ENCODE results near the gene TRIM66.

TRIM66 gene

GRCh38 chr11:8665222-8665621 lies 17.2 kb downstream of the TRIM66 start:
- H3K27ac ChIP-seq (ENCODE audit: insufficient read depth, low read length, poor library complexity, severe bottlenecking): no peak overlapping the region
- no peak overlapping the region for H3K4me3 ChIP-seq (ENCODE audit: insufficient read depth, low read depth, low read length, poor library complexity, severe bottlenecking)
- H3K9me3 ChIP-seq (ENCODE audit: control insufficient read depth, low read length): no peaks in the 10 kb centered on the region
- H3K36me3 ChIP-seq (ENCODE audit: control insufficient read depth, insufficient read depth, low read length): no peaks in the 10 kb centered on the region
- no peaks in the 10 kb centered on the region for H3K4me1 ChIP-seq (ENCODE audit: control insufficient read depth, insufficient read depth, low read length, poor library complexity, severe bottlenecking)
- DNase-seq: no peak
- H3K27me3 ChIP-seq (replicated peaks; ENCODE audit: control insufficient read depth, insufficient read depth, low read length, poor library complexity, severe bottlenecking): no peaks in the 10 kb centered on the region

GRCh38 chr11:8661001-8661795 lies 21.3 kb downstream of the TRIM66 start:
- no peaks in the 10 kb centered on the region for H3K27me3 ChIP-seq (replicated peaks; ENCODE audit: control insufficient read depth, insufficient read depth, low read length, poor library complexity, severe bottlenecking)
- H3K36me3 ChIP-seq (ENCODE audit: control insufficient read depth, insufficient read depth, low read length): no peaks in the 10 kb centered on the region

GRCh38 chr11:8658321-8659057 lies 24.0 kb downstream of the TRIM66 start:
- Histone ChIP-seq H3K4me1 (ENCODE audit: control insufficient read depth, insufficient read depth, low read length, poor library complexity, severe bottlenecking) (no peaks in the 10 kb centered on the region), H3K4me3 (ENCODE audit: insufficient read depth, low read depth, low read length, poor library complexity, severe bottlenecking) (no peak overlapping the region), H3K9me3 (ENCODE audit: control insufficient read depth, low read length) (no peaks in the 10 kb centered on the region), H3K27me3 (replicated peaks; ENCODE audit: control insufficient read depth, insufficient read depth, low read length, poor library complexity, severe bottlenecking) (no peaks in the 10 kb centered on the region), H3K27ac (ENCODE audit: insufficient read depth, low read length, poor library complexity, severe bottlenecking) (no peak overlapping the region), H3K36me3 (ENCODE audit: control insufficient read depth, insufficient read depth, low read length) (no peaks in the 10 kb centered on the region)
- no peak for DNase-seq

More at GRCh38 chr11:8661001-8661795, 21.3 kb downstream of the TRIM66 start:
- Histone ChIP-seq H3K9me3 (ENCODE audit: control insufficient read depth, low read length) (no peaks in the 10 kb centered on the region), H3K4me1 (ENCODE audit: control insufficient read depth, insufficient read depth, low read length, poor library complexity, severe bottlenecking) (no peaks in the 10 kb centered on the region), H3K27ac (ENCODE audit: insufficient read depth, low read length, poor library complexity, severe bottlenecking) (no peak overlapping the region), H3K4me3 (ENCODE audit: insufficient read depth, low read depth, low read length, poor library complexity, severe bottlenecking) (no peak overlapping the region)
- DNase-seq: no peak

GRCh38 chr11:8656291-8656690 lies 26.2 kb downstream of the TRIM66 start:
- Histone ChIP-seq H3K4me3 (ENCODE audit: insufficient read depth, low read depth, low read length, poor library complexity, severe bottlenecking) (no peak overlapping the region), H3K4me1 (ENCODE audit: control insufficient read depth, insufficient read depth, low read length, poor library complexity, severe bottlenecking) (no peaks in the 10 kb centered on the region), H3K27ac (ENCODE audit: insufficient read depth, low read length, poor library complexity, severe bottlenecking) (no peak overlapping the region), H3K36me3 (ENCODE audit: control insufficient read depth, insufficient read depth, low read length) (no peaks in the 10 kb centered on the region), H3K27me3 (replicated peaks; ENCODE audit: control insufficient read depth, insufficient read depth, low read length, poor library complexity, severe bottlenecking) (no peaks in the 10 kb centered on the region), H3K9me3 (ENCODE audit: control insufficient read depth, low read length) (no peaks in the 10 kb centered on the region)
- DNase-seq: no peak

- Histone ChIP-seq H3K27ac (ENCODE audit: insufficient read depth, low read length, poor library complexity, severe bottlenecking) (no peak overlapping the region), H3K36me3 (ENCODE audit: control insufficient read depth, insufficient read depth, low read length) (peaks cover 10% of the 10 kb centered on the region), H3K4me1 (ENCODE audit: control insufficient read depth, insufficient read depth, low read length, poor library complexity, severe bottlenecking) (no peaks in the 10 kb centered on the region), H3K27me3 (replicated peaks; ENCODE audit: control insufficient read depth, insufficient read depth, low read length, poor library complexity, severe bottlenecking) (no peaks in the 10 kb centered on the region), H3K9me3 (ENCODE audit: control insufficient read depth, low read length) (no peaks in the 10 kb centered on the region), H3K4me3 (ENCODE audit: insufficient read depth, low read depth, low read length, poor library complexity, severe bottlenecking) (no peak overlapping the region)
- no peak for DNase-seq
These were observed 28.0 kb downstream of the TRIM66 start for GRCh38 chr11:8654503-8654902.

GRCh38 chr11:8652140-8652539 lies 30.3 kb downstream of the TRIM66 start:
- Histone ChIP-seq H3K27ac (ENCODE audit: insufficient read depth, low read length, poor library complexity, severe bottlenecking) (no peak overlapping the region), H3K9me3 (ENCODE audit: control insufficient read depth, low read length) (no peaks in the 10 kb centered on the region), H3K4me1 (ENCODE audit: control insufficient read depth, insufficient read depth, low read length, poor library complexity, severe bottlenecking) (no peaks in the 10 kb centered on the region), H3K27me3 (replicated peaks; ENCODE audit: control insufficient read depth, insufficient read depth, low read length, poor library complexity, severe bottlenecking) (no peaks in the 10 kb centered on the region), H3K36me3 (ENCODE audit: control insufficient read depth, insufficient read depth, low read length) (peaks cover 26% of the 10 kb centered on the region), H3K4me3 (ENCODE audit: insufficient read depth, low read depth, low read length, poor library complexity, severe bottlenecking) (no peak overlapping the region)
- DNase-seq: no peak

GRCh38 chr11:8650401-8650990 lies 32.0 kb downstream of the TRIM66 start:
- Histone ChIP-seq H3K4me1 (ENCODE audit: control insufficient read depth, insufficient read depth, low read length, poor library complexity, severe bottlenecking) (no peaks in the 10 kb centered on the region), H3K36me3 (ENCODE audit: control insufficient read depth, insufficient read depth, low read length) (peaks cover 36% of the 10 kb centered on the region), H3K27me3 (replicated peaks; ENCODE audit: control insufficient read depth, insufficient read depth, low read length, poor library complexity, severe bottlenecking) (no peaks in the 10 kb centered on the region), H3K27ac (ENCODE audit: insufficient read depth, low read length, poor library complexity, severe bottlenecking) (no peak overlapping the region), H3K4me3 (ENCODE audit: insufficient read depth, low read depth, low read length, poor library complexity, severe bottlenecking) (no peak overlapping the region), H3K9me3 (ENCODE audit: control insufficient read depth, low read length) (no peaks in the 10 kb centered on the region)
- DNase-seq: no peak

- Histone ChIP-seq H3K36me3 (ENCODE audit: control insufficient read depth, insufficient read depth, low read length) (peaks cover 43% of the 10 kb centered on the region), H3K4me3 (ENCODE audit: insufficient read depth, low read depth, low read length, poor library complexity, severe bottlenecking) (no peak overlapping the region), H3K9me3 (ENCODE audit: control insufficient read depth, low read length) (no peaks in the 10 kb centered on the region), H3K27ac (ENCODE audit: insufficient read depth, low read length, poor library complexity, severe bottlenecking) (no peak overlapping the region), H3K4me1 (ENCODE audit: control insufficient read depth, insufficient read depth, low read length, poor library complexity, severe bottlenecking) (no peaks in the 10 kb centered on the region), H3K27me3 (replicated peaks; ENCODE audit: control insufficient read depth, insufficient read depth, low read length, poor library complexity, severe bottlenecking) (no peaks in the 10 kb centered on the region)
- no peak for DNase-seq
These were observed 33.1 kb downstream of the TRIM66 start for GRCh38 chr11:8649361-8649760.

GRCh38 chr11:8646873-8647272 lies 35.6 kb downstream of the TRIM66 start:
- Histone ChIP-seq H3K27me3 (replicated peaks; ENCODE audit: control insufficient read depth, insufficient read depth, low read length, poor library complexity, severe bottlenecking) (no peaks in the 10 kb centered on the region), H3K4me3 (ENCODE audit: insufficient read depth, low read depth, low read length, poor library complexity, severe bottlenecking) (no peak overlapping the region), H3K9me3 (ENCODE audit: control insufficient read depth, low read length) (no peaks in the 10 kb centered on the region), H3K27ac (ENCODE audit: insufficient read depth, low read length, poor library complexity, severe bottlenecking) (no peak overlapping the region), H3K4me1 (ENCODE audit: control insufficient read depth, insufficient read depth, low read length, poor library complexity, severe bottlenecking) (no peaks in the 10 kb centered on the region), H3K36me3 (ENCODE audit: control insufficient read depth, insufficient read depth, low read length) (peaks cover 47% of the 10 kb centered on the region)
- no peak for DNase-seq

Data from effector memory CD4-positive, alpha-beta T cell (primary cell).